ENCODE results near the gene EXD3.

EXD3 gene

DNA sequence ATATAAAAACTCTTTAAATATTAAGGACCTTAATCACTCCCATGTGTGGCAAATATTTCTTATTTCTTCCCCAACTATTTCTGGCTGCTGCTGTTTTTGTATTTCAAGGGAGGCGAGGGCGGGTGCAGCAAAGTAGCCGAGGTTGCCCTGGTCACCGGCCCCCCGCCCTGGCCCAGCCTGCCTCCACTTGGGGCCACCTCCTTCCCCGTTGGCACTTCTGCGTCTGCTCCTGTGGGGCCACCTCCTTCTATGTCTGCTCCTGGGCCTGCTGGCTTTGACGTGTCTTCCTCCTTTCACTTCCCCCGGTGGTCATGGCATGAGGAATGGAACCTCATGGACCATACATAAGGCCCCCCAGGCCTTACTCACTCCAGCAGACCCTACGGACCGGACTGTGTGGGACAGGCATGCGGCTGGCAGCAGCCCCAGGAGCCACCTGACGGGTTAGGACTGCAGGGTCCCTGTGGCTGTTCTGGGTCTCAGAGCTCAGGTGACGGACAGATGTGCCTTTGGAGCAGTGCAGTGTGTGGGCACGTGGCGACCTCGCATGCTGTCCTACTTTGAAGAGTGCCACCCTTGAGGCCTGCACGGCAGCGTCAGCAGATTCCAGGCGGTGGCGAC, 24.0 kb upstream of the EXD3 start:
- no peak for DNase-seq

DNA sequence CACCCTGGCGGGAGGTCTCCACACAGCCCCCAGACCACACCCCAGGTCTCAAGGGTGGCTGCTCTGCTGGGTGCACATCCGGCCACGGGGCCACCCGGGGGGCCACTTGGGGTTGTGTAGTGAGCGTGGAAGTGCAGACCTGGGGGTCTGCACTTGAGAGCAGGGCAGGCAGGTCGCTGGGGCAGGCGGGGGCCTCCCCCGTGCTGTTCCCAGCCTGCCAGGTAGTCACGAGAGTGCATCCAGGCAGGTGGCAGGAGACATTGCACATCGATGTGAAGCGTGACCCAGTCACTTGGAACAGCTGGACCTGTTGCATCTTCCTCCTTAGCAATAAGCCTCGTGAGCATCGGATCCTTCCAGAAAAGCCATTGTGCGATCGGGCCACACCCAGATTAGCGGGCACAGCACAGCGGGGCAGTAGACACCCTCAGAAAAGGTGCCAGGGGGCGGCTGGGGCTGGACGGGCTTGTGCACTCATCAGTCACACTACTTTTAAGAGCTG, 23.0 kb upstream of the EXD3 start:
- no peak for DNase-seq

DNA sequence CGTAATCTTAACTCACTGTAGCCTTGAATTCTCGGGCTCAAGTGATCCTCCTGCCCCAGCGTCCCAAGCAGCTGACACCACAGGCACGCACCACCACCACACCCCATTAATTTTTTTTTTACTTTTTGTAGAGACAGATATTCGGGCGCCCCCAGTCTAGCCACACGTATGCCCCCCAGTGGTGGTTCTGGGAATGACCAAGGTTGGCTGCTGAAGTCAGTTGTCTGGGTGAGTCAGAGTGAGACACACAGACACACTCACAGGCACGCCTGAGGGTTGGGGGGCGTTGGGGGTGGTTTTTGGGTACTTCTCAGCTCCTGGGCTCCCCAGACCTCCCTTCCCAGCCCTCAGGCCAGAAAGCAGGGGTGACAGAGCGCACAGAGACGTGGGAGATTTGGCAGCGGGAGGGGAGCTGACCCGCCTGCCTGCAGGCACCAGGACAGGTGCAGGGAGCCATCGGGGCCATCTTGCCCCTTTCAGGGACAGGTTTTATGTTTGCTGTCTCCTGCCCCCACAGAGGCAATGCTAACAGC, 22.4 kb upstream of the EXD3 start:
- DNase-seq = peak; percentile 43

DNA sequence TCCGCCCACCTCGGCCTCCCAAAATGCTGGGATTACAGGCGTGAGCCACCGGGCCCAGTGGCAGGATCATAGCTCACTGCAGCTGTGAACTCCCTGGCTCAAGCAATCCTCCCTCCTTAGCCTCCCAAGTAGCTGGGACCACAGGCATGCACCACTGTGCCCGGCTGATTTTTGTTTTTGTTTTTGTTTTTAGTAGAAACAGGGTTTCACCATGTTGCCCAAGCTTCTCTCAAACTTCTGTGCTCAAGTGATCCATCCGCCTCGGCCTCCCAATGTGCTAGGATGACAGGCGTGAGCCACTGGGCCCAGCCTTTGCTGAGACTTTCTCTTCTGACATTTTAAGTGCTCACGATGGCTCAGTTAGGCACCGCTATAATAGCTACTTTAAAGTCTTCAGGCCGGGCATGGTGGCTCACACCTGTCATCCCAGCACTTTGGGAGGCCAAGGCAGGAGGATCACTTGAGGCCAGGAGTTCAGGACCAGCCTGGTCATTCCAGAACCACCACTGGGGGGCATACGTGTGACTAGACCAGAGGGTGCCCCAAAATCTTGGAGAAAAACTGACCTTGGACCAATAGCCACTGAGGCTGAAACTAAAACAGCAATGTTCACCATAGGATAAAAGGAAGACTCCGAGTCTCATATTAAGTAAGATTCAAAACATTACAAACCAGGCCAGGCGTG, 21.3 kb upstream of the EXD3 start:
- DNase-seq = no peak

DNA sequence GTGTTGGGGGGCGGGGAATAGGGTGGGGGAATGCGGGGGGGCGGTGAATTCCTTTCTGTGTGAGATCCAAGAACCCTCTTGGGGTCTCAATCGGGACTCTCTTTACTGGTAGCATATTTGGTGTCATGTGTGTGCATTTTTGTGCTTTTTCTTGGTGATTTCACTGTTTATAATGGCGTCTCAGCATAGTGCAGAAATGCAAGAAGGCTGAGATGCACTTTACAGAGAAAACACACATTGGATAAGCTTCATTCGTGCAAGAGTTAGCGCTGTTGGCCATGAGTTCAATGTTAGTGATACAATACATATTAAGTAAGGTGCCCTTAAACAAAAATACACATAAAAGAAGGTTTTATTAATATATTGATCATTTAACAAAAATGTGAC, 19.0 kb upstream of the EXD3 start:
- no peak for DNase-seq

DNA sequence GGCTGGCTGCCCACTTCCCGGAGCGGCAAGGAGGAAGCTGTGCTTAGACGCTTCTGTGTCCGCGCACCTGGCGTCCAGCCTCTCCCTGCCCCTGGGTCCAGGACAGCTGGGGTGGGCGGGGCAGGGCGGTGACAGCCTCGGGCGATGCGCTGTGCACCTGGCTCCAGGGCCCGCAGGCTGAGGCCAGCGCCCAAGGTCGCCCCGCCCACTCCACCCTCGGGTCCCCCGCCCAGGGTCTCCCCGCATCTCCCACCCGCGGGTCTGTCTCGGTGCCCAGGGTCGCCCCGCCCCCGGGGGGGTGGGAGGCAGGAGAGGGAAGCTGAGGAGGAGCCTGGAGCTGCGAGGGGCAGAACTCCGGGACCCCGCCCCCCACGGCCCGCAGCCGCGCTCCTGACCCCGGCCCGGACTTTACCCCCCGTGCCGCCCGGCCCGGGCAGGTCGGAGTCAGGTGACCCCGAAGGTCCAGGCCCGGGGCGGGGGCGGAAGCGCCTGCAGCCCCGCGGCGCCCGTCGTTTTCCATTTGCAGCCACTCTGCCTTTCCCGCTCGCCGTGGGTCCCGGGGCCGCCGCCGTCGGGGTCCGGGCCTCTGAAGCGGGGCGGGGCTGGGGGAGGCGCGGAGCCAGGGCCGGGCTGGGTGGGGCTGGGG, 18.4 kb upstream of the EXD3 start, which contains the start of gene ENTPD8:
ENTPD8 (minus strand) TSS at position 69 of the 646 bp plus-strand sequence. CDS start 3,072 bp downstream, outside the sequence.
- no peak for DNase-seq

DNA sequence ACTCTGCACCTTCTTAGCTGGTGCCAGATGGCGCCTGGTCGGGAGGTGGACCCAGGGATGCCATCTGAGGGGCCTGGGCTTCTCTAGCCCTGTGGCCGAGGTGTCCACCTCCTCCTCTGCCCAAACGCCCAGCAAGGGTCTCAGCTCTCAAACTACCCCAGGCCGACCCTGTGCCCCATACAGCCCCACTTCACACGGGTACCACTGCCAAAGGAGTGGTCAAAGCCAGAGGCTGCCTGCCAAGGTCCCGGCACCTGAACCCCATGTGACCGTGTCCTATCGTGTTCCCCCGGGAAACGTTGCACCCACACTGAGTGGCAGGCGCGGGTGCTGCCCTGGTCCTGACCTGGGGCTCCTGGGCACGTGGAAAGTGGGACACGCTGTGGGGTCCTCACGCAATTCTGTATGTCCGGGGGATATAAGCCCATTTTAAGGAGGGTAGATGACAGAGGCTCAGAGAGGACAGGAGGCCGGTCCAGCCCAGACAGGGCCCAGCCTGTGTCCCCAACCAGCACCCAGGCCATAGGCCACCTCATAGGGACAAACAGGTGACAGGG, 16.3 kb upstream of the EXD3 start:
- DNase-seq = no peak

DNA sequence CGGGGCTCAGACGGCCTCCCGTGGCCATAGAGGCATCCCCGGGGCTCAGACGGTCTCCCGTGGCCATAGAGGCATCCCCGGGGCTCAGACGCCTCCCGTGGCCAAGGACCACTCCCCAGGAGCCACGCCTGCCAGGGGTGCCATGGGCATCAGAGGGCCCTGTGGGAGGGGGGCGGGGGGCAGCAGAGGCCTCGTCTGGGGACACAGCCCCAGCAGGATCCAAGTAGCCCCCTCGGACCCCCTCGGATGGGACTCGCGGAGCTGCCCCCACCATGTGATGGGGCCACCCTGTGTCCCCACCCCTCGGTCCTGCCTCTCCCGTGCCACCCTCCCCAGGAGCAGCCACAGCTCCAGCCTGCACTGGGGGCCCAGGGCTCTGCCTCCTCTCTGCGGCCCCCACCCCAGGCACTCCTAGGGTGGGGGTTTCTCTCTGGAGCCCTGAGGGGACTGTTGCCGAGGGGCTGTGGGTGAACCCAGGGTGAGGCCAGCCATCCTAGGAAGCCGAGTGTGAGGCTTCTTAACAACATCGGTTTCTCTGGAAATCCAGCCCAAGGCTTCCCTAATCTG, 15.7 kb upstream of the EXD3 start:
- no peak for DNase-seq

DNA sequence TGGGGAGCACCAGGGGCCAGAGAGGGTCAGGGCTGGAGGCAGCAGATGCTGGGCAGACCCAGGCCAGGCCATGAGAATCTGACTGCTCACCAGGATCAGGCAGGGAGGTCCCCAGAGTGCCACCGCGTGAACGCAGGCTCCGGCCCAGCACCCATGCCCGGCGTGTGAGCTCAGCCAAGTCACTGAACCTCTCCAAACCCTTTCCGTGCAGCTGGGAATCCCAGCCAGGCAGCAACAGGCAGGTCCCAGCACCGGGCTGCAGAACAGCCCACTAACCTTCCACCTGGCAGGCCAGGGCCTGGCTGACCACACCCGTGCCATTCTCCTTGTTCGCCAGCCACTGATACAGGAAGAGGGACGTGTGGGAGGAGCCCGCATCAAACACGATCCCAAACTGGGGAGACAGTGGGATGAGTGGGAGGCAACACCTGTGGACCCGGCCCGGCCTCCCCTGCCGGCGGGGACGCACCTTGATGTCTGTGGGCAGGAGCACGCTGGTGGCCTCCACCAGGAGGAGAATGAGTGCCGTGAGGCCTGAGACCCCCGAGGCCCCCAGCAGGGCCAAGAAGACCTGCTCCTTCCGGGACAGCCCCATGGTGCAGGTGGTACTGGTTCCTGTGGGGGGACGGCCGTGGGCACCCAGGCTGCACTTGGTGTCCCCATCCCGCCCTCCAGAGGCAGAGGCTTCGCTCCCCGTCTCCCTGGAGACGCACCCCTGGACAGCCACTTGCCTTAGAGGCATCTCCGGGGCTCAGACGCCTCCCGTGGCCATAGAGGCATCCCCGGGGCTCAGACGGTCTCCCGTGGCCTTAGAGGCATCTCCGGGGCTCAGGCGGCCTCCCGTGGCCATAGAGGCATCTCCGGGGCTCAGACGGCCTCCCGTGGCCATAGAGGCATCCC, 15.0 kb upstream of the EXD3 start:
- DNase-seq = no peak

DNA sequence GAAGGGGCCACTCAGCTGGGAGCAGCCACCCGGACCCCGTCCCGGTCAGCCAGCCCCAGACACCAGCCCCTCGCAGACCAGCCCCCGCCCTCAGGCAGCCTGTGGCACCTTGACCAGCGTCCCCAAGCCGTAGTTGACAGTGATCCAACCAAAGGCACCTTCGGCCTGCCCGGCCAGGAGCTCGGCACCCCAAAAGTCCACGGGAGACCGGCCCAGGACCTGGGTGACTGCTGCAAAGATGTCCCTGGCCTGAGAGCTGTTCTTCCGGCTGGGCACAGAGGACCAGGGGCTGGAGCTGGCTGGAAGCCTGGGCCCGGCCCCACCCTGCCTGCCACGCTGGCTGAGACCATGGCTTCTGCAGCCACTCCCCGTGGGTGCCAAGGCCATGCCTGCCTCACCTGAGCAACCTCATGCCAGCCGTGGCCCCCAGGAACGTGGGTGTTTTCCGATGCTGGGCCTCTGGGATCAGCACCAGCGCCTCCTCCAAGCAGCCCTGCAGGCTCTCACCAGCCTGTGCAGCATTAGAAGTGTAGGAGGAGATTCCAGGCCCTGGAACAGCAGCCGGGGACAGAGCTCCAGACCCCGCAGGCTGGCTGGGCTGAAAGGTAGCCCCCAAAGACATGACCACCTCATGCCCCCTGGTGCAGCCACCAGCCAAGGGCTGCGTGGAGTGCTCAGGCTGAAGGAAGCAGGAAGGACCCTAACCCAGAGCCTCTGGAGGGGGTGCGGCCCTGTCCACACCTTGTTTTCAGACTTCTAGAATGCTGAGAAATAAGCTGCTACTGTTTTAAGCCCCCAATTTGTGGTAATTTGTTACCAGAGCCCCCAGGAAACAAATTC, 14.0 kb upstream of the EXD3 start:
- no peak for DNase-seq

DNA sequence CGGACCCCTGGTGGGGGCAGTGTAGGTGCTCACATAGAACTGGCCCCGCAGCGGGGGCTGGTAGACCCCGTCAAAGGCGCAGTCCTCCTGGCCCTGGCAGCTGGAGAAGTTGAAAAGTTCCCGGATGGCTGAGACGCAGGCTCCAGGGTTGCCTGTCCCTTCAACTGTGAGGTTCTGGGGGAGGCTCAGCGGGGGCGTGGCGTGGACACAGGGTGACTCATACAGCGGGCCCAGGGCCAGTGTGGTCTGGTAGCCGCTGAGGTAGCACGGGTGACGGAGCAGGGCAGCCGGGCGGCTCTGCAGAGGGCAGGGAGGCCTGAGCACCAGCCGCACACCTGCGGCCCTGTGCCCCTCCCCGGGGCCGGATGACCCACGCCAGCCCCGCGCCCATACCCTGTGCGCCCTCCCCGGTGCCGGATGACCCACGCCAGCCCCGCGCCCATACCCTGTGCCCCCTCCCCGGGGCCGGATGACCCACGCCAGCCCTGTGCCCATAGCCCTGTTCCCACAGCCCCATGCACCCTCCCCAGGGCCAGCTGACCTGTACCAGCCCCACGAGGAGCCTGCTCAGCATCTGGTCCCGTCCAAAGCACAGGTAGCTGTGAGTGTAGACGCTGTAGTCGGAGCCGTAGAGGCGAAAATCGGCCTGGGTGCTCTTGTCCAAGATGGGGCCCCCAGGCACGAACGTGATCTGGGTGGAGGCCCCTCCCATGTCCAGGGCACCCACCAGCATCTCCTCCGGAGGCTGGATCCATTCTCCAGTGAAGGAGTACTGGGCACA, 13.2 kb upstream of the EXD3 start:
- DNase-seq = no peak

DNA sequence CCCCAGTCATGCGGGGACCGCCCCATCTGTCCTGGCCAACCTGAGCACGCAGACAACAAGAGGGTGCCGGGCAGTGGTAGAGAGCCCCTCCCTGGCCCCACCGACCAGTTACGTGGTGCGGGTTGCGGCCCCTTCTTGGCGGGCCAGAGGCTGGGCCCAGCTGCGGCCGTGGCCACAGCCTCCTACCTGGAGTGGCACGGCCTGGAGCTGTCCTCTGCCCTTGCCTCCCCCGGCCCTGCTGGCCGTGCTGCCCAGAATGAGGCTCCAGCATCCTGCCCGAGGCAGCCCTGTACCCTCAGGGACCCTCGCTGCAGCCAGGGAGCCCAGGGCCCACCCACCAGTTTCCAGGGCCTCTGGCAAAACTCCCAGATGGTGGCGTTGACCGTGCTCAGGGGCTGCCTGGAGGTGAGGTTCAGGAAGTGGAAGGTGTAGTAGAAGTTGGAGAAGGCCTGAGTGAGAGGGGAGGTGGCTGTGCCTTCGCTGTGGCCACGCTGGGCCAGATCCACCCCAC, 12.5 kb upstream of the EXD3 start:
- DNase-seq = no peak

DNA sequence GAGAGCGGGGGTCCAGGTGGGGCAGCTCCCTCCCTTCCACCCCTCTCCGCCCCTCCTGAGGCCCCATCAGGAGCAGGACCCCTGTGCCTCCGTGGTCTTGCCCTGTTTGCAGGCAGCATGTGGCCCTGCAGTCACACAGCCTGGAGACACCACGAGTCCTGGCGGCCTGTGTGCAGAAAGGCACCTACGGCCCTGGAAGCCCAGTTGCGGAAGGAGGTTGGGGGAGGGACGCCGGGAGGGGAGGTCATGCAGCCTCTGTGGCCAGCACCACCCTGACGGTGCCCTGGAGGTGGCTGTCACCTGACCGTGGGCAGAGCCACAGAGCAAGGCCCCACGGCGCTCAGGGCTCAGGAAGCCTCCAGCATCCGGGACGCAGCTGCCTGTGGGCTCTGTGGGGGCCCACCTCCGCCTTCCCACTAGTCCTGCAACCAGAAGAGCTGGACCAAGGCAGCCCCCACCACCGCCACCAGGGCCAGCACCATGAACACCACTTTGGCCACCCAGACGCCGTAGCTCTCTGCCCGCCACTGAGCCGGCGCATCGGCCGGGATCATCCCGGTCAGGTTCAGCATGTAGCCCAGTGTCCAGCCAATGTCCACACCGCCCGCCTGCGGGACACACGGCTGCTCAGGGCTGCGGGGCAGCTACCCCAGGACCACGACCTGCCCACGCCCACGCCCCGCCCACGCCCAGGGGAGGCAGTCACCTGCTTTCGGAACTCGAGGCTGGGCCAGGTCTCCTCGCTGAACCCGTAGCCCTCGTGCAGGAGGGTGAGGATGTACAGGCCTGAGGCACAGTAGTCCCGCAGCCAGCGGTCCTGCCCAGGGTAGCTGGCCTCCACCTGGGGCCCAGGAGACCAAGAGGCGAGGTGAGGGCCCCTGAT, 11.8 kb upstream of the EXD3 start:
- no peak for DNase-seq

DNA sequence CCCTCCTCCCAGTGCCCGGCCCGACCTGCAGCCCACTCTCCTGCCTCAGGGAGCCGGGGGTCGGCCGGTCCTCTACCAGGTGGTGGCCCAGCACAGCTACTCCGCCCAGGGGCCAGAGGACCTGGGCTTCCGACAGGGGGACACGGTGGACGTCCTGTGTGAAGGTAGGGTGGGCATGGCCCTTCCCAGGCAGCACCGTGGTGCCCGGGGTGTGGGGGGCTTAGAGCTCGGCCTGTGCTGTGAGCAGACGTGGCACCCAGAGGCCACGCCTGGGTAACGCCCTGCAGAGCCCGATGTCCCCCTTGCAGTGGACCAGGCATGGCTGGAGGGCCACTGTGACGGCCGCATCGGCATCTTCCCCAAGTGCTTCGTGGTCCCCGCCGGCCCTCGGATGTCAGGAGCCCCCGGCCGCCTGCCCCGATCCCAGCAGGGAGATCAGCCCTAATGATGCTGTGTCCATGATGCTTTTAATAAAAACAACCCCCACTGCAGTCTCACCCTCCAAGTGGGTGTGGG, 11.0 kb upstream of the EXD3 start:
- DNase-seq = no peak

DNA sequence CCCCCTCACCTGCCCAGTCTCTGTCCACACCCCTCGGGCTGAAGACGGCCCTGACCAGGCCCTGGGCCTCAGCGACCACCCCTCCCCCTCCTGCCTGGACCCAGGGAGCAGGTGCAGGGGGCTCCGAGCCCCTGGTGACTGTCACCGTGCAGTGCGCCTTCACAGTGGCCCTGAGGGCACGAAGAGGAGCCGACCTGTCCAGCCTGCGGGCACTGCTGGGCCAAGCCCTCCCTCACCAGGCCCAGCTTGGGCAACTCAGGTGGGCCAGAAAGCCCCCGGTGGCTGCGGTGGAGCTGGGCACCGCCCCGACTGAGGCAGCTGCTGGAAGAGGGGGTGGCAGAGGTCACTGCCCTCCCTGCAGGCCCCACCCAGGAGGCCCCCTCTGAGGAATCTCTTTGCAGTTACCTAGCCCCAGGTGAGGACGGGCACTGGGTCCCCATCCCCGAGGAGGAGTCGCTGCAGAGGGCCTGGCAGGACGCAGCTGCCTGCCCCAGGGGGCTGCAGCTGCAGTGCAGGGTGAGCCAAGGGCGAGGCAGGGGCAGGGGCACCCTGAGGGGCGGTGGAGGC, 10.5 kb upstream of the EXD3 start:
- no peak for DNase-seq

DNA sequence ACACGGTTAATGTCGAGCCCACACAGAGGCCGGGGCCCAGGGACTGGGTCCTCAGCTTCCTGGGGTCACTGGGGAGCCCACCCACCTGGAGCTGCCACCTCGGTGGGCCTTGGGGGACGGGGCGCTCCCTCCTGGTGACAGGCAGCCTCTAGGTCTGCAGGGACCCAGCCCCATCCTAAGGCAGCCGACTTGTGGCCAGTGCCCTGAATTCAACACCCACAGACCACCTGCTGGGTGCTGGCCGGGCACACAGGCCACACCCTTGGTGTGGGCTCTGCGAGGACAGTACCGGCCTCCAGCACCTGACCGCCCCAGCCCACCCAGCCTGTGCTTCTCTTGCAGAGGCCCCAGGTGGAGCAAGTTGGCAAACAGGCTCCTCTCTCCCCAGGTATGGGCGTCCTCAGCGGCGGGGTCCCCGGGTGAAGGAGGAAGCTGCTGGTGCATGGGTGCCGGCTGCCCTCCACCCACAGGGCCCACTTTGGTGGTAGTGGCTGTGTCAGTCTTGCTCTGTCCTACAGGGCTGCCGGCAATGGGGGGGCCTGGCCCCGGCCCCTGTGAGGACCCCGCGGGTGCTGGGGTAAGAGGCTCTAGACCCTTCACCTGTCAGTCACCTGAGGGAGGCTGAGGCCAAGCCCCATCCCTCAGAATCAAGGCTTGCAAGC, 9.9 kb upstream of the EXD3 start:
- DNase-seq = no peak

DNA sequence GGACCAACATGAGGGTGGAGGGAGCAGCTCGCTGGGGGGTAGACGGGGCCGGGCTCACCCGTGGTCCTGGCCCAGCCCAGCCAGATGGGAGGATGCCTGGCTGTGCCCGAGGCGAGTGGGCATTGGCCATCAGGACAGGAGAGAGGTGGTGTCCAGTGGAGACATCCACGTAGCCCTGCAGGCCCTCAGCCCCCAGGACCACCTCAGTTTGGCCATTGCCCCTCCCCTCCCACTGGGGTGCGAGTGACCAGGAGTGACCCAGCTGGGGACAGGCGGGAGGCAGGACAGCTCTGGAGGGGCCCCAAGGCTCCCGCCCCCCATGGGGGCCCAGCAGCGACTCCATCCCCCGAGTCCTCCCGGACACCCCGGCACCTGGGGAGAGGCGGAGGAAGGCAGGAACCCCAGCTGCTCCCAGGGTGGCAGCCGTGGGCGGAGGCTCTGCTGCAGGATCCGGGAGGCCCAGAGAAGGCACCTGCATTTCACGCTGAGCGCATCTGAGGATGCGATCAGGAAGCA, 8.5 kb upstream of the EXD3 start:
- DNase-seq = no peak

Data from GDM1 (cell line).